PC-9 (cell line): ENCODE data around the gene FAM210B. TPM values are rescaled to one million over a fixed set of nuclear protein-coding genes. Genes with fewer than 3 reads are reported as not detected.

Experiments used
- BruUV-seq: library from RNA; stranded (reverse); fragments of 400-500 nt; replicated peaks from 2 replicates; lab custom pipeline; 2021; lab: Mats Ljungman, UMichigan
- CTCF ChIA-PET: fragments of 300-600 bp; sonication (Branson Sonifier 250); formaldehyde crosslinking; loops from one replicate; lab custom pipeline; 2022; ENCODE audit warnings: antibody characterized with exemption; lab: Charles Lee
- POLR2A ChIA-PET: fragments of 300-600 bp; sonication (Branson Sonifier 250); formaldehyde crosslinking; loops from one replicate; lab custom pipeline; 2022; ENCODE audit warnings: antibody characterized with exemption; ENCODE audit not compliant: unreplicated experiment; lab: Charles Lee
- DNase-seq, 2 experiments: peaks; one replicate each; pipeline versions ENCODE4 v3.0.0 to v3.0.0-alpha.2; 2015 to 2022; ENCODE audit warnings: mixed read lengths in 1 of 2
- H2AFZ ChIP-seq: fragments of 200-600 bp; sonication (generic); 2 replicates; pipeline ENCODE4 v1.8.1; 2017; ENCODE audit warnings: antibody characterized with exemption
- H3F3A ChIP-seq: fragments of 200-600 bp; sonication (generic); 2 replicates; pipeline ENCODE4 v1.8.1; 2017; ENCODE audit warnings: antibody characterized with exemption, mild to moderate bottlenecking, low read depth; ENCODE audit not compliant: insufficient read depth
- H3K27ac ChIP-seq: fragments of 200-600 bp; sonication (generic); 2 replicates; pipeline ENCODE4 v1.6.1; 2016; ENCODE audit warnings: mixed run types
- H3K27me3 ChIP-seq: fragments of 200-600 bp; sonication (generic); 2 replicates; pipeline ENCODE4 v1.6.1; 2016; ENCODE audit warnings: low read depth, mixed run types; ENCODE audit not compliant: insufficient read depth
- H3K36me3 ChIP-seq: fragments of 200-600 bp; sonication (generic); 2 replicates; pipeline ENCODE4 v1.6.1; 2016; ENCODE audit warnings: low read depth, mixed run types
- H3K4me1 ChIP-seq: fragments of 200-600 bp; sonication (generic); replicated peaks from 2 replicates; pipeline ENCODE4 v1.6.1; 2016; ENCODE audit warnings: mixed run types; ENCODE audit not compliant: insufficient read depth
- H3K4me2 ChIP-seq: fragments of 200-600 bp; sonication (generic); 2 replicates; pipeline ENCODE4 v1.6.1; 2017; ENCODE audit warnings: mixed run types
- H3K4me3 ChIP-seq: fragments of 200-600 bp; sonication (generic); 2 replicates; pipeline ENCODE4 v1.6.1; 2016; ENCODE audit warnings: mixed run types
- H3K79me2 ChIP-seq: fragments of 200-600 bp; sonication (generic); 2 replicates; pipeline ENCODE4 v1.6.1; 2017; ENCODE audit warnings: low read depth, mixed run types
- H3K9me2 ChIP-seq: fragments of 200-600 bp; sonication (generic); 2 replicates; pipeline ENCODE4 v1.8.1; 2017; ENCODE audit warnings: mild to moderate bottlenecking; ENCODE audit not compliant: insufficient read depth
- H3K9me3 ChIP-seq: fragments of 200-600 bp; sonication (generic); 2 replicates; pipeline ENCODE4 v1.8.1; 2016; ENCODE audit warnings: low read depth; ENCODE audit not compliant: insufficient read depth
- H4K20me1 ChIP-seq: fragments of 200-600 bp; sonication (generic); 2 replicates; pipeline ENCODE4 v1.8.1; 2017; ENCODE audit not compliant: insufficient read depth
- CTCF ChIP-seq: fragments of 200-600 bp; sonication (generic); conservative IDR thresholded peaks from 2 replicates; pipeline ENCODE4 v1.6.1; 2017; ENCODE audit warnings: mixed run types, antibody characterized with exemption, mild to moderate bottlenecking, moderate library complexity
- EZH2 ChIP-seq: fragments of 200-600 bp; sonication (generic); IDR thresholded peaks from 2 replicates; pipeline ENCODE4 v1.8.0; 2017; ENCODE audit warnings: antibody characterized with exemption, low read depth
- intact Hi-C: fragments of 100-400 bp; cut with micrococcal nuclease; formaldehyde crosslinking; loops from one replicate; pipeline ENCODE4 v1.10.0; 2022; ENCODE audit not compliant: unreplicated experiment
- total RNA-seq: library from RNA; stranded (reverse); gene quantifications from 2 replicates; pipeline ENCODE4 v1.2.3, GENCODE V29; 2021

FAM210B gene
- total RNA-seq, 1 experiment from 2014 or later: 21.4 TPM

- peaks cover 35% of the 10 kb centered on the region for H3K36me3 ChIP-seq
- H3K4me3 ChIP-seq: peak overlapping the region; percentile 76
- peaks cover 83% of the 10 kb centered on the region for H3K79me2 ChIP-seq
- peaks cover 5% of the 10 kb centered on the region; the same call in 1 of the 2 replicates for H3F3A ChIP-seq
- peak overlapping the region; percentile 89 for H3K4me2 ChIP-seq
- no peaks in the 10 kb centered on the region for H3K27me3 ChIP-seq
- H3K4me1 ChIP-seq: peaks cover 24% of the 10 kb centered on the region
- no peak overlapping the region for H3K27ac ChIP-seq
- peak overlapping the region; percentile 83 for H2AFZ ChIP-seq
- intact Hi-C loops: no loop called here
- no peaks in the 10 kb centered on the region for H3K9me2 ChIP-seq
- H4K20me1 ChIP-seq: peaks cover 6% of the 10 kb centered on the region; the same call in 1 of the 2 replicates
- TF ChIP-seq EZH2 (no peak), CTCF (no peak)
- no peak for DNase-seq
- ChIA-PET CTCF (no interaction called here), POLR2A (interaction anchor here (0.6 kb wide), 1 partner anchor 1624 kb away, joined by 4 read pairs; no protein-coding TSS in a partner anchor)
- no peaks in the 10 kb centered on the region for H3K9me3 ChIP-seq
- TSS peak; percentile 82 for BruUV-seq
These were observed 32.3 kb downstream of the FAM210B start for GRCh38 chr20:56391037-56391436.

GRCh38 chr20:56391596-56392131, 32.9 kb downstream of the FAM210B start:
- CTCF ChIA-PET: interaction anchor here (1.0 kb wide), 1 partner anchor 33 kb away, joined by 5 read pairs; the partner anchor contains the start of gene FAM210B
- H3F3A ChIP-seq: peaks cover 5% of the 10 kb centered on the region; the same call in 1 of the 2 replicates
- peaks cover 24% of the 10 kb centered on the region for H3K4me1 ChIP-seq
- H3K9me2 ChIP-seq: no peaks in the 10 kb centered on the region
- no peaks in the 10 kb centered on the region for H3K27me3 ChIP-seq
- H3K4me2 ChIP-seq: peak overlapping the region; percentile 89
- intact Hi-C loops: loop anchor here (2.0 kb wide), 1 partner anchor 77 kb away; the partner anchor contains the start of gene RTF2
- peak overlapping the region; percentile 72 for H3K27ac ChIP-seq
- H3K4me3 ChIP-seq: peak overlapping the region; percentile 76
- no peak for DNase-seq
- H4K20me1 ChIP-seq: peaks cover 6% of the 10 kb centered on the region; the same call in 1 of the 2 replicates
- peak overlapping the region; percentile 83 for H2AFZ ChIP-seq
- no TSS peak for BruUV-seq
- H3K79me2 ChIP-seq: peaks cover 81% of the 10 kb centered on the region
- peaks cover 35% of the 10 kb centered on the region for H3K36me3 ChIP-seq
- no peak for TF ChIP-seq EZH2
- no peak for TF ChIP-seq CTCF
- POLR2A ChIA-PET: interaction anchor here (0.6 kb wide), 2 partner anchors 108 to 1624 kb away, joined by 4 to 17 read pairs; no protein-coding TSS in a partner anchor
- no peaks in the 10 kb centered on the region for H3K9me3 ChIP-seq

- peaks cover 5% of the 10 kb centered on the region; the same call in 1 of the 2 replicates for H3F3A ChIP-seq
- peak within 1 kb of the TSS; percentile 72 for H3K27ac ChIP-seq
- intact Hi-C loops: loop anchor here (2.0 kb wide), 1 partner anchor 76 kb away; the partner anchor contains the start of gene RTF2
- ChIA-PET CTCF (interaction anchor here (1.0 kb wide), 1 partner anchor 33 kb away, joined by 5 read pairs; the partner anchor contains the start of gene FAM210B), POLR2A (interaction anchor here (0.5 to 0.6 kb wide), 4 partner anchors 60 to 396 kb away, joined by 3 to 17 read pairs (median 11); no protein-coding TSS in a partner anchor)
- TF ChIP-seq EZH2: no peak
- no peak for TF ChIP-seq CTCF
- no peaks in the 10 kb centered on the region for H3K9me2 ChIP-seq
- peaks cover 79% of the 10 kb centered on the region for H3K79me2 ChIP-seq
- H3K4me2 ChIP-seq: peak within 1 kb of the TSS; percentile 91
- no peaks in the 10 kb centered on the region for H3K9me3 ChIP-seq
- H3K4me1 ChIP-seq: peaks cover 24% of the 10 kb centered on the region
- peak; percentile 99 for DNase-seq
- no peaks in the 10 kb centered on the region for H3K27me3 ChIP-seq
- peaks cover 6% of the 10 kb centered on the region; the same call in 1 of the 2 replicates for H4K20me1 ChIP-seq
- H3K4me3 ChIP-seq: peak within 1 kb of the TSS; percentile 76
- H3K36me3 ChIP-seq: peaks cover 37% of the 10 kb centered on the region
- peak within 1 kb of the TSS; percentile 96 for H2AFZ ChIP-seq
- BruUV-seq: TSS peak; percentile 75
These were observed 33.5 kb downstream of the FAM210B start, which contains the start of the genes AURKA and CSTF1 for GRCh38 chr20:56392132-56392880. AURKA (minus strand) TSS chr20:56392215; CDS start chr20:56388197, 4,018 bp downstream. CSTF1 (plus strand) TSS chr20:56392645; CDS start chr20:56395553, 2,908 bp downstream.
